NCI-H510A treated with DMSO at 0.1 percent for 48 hours (cell line): ENCODE measurements around the gene THSD8.
A peak's percentile ranks its signal among the peaks of the same experiment; 100 is the strongest.
"Not testable (repeated sequence)": the region's sequence is repeated elsewhere in the genome, so short reads cannot be mapped to it uniquely, and the experiment has no call there.

Experiments used
- DNase-seq: peaks from one replicate; lab custom pipeline; 2025; lab: John Stamatoyannopoulos, UW

Gene THSD8

GRCh38 chr19:12825254-12826131 is 23.6 kb downstream of the THSD8 start:
- DNase-seq, result no peak

GRCh38 chr19:12828494-12828893 is 26.6 kb downstream of the THSD8 start:
- peak; percentile 85 for DNase-seq

DNA sequence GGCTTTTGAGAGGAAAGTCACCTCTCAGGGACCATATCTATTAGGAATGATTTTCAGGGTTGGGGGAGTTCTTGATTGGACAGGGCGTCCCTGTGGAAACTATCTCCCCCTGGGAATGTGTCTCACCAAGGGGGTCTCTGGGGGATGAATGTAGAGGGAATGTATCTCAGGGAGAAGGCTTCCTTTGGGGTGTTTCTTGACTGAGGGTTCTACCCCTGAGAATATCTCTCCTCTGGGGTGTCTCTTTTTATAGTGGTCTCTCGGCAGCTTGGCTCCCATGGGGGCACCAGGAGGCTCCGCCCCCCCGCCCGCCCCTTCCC is 31.5 kb downstream of the THSD8 start:
- no peak for DNase-seq

- DNase-seq, result peak; percentile 79
These were observed 32.1 kb downstream of the THSD8 start for GRCh38 chr19:12833738-12834565.

DNA sequence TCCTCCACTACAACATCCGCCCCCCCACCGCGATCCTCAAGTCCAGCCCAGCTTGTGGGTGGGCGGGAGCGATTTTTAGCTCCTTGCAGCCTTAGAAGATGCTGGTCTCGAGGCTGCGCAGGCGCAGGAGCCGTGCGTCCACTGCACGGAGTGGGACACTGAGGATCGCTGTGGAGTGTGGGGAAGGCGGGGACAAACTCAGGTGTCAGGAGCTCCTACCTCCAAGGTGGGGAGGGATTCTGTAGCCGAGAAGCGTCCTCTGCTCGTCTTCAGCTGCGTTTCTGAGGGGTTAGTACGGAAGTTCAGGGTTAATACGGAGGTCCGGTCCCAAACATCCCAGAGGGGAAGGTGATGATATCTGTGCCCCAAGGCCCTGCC is 32.7 kb downstream of the THSD8 start, which contains the start of gene RTBDN:
TSS of gene RTBDN (minus strand) at position 14 of the 378 bp plus-strand sequence. CDS start 4,600 bp downstream, outside the sequence.
- no peak for DNase-seq

DNA sequence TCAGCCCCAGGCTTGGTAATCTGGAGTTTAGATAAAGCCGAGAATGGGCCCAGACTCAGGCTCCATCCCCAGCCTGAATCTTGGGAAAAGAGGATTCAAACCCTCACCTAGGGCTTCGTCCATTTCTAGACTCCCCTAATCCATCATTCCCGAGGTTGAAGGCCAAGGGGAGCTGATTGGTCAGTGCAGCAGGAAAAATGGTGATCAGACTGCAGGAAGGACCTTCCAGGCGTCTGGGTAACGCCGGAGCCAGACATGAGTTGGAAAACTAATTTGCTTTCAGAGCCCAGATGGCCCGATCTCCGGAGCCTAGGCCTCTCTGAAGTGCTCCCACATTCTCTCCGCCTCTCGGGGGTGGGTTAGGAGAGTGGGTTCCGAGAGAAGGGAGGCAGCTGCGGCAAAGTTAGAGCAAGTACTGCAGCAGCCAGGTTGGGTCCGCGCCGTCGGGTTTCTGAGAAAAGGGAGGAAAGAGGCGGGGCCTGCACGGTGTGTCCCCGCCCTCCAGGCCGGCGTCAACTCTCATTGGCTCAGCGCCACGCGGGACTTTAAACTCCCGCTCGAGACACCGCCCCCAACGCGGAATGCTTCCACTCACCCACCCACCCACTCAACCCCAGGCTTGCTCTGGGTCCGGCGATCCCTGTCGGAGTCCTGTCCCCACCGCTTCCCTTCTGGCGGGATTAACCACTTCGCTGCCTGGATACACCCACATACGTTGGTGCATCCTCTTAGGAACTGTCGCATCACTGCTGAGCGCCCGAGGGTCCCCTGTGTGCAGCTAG is 33.3 kb downstream of the THSD8 start:
- DNase-seq, result peak; percentile 53

DNA sequence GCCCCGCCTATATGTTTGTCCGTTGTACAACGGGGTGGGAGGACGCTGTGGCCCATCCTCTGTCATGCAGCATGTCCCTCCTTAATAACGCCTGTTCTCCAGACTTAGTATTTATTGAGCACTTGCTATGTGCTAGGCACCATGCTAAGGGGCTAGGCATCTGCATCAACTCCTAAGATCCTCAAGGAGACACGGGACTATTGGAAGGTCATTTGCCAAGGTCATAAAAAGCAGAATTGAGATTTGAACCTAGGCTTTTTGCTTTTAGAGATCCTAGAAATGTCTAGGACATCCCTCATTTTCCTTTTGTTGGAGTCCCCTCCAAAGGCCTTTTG is 34.6 kb downstream of the THSD8 start:
- no peak for DNase-seq

DNA sequence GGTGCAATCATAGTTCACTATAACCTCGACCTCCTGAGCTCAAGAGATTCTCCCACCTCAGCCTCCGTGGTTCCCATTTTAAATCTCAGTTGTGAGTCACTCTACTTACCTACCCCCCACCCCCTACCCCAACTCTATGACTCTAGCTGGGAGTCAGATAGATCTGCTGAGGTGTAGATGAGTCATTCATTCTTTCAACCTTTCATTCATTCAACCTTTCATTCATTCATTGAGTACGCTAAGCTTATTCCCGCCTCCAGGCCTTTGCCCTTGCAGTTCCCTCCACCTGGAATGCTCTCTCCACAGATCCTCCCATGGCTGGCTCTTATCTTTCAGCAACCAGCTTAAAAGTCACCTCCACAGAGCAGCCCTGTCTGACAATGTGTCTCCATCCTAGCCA is 35.4 kb downstream of the THSD8 start:
- no peak for DNase-seq

- DNase-seq, result peak; percentile 76
These were observed 36.5 kb downstream of the THSD8 start, which contains the start of gene MAST1 for GRCh38 chr19:12838182-12838885. Gene MAST1, plus strand, starts transcription at chr19:12838515. Its CDS starts 58 bp downstream, at chr19:12838573.

DNA sequence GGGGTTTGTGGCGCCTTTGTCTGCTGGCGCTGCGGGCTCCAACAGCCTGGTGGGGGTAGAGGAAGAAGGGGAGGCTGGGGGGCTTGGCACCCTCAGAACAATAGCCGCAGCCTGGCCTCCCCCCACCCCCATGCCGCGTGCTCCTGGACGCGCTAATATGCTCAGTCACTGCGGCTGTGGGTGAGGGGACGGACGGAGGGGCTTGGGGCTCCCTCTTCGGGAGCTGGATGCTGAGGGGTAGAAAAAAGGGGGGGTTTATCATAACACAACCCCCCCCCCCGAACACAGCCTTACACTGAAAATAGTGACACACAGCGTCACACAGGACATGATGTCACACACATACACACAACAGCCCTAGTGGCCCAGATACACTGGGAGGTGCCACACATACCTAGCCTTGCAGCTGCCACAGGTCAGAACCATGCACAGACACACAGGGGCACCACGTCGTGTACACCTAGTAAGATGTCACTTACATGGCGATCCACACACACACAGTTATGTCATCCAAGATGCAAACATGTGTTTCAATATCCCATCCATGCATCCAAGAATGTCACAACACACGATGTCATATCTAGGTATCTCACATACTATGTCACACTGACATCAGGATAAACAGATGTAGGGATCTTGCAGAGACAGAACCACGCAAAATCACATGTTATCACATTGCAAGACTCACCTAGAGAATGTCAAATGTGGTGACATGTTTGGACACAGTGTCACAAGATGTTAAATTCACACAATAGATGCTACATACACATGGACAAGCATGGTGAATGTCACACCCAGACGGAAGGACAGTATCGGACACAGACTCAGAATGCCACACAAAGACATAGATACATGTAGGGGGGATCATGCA is 37.3 kb downstream of the THSD8 start:
- no peak for DNase-seq

DNA sequence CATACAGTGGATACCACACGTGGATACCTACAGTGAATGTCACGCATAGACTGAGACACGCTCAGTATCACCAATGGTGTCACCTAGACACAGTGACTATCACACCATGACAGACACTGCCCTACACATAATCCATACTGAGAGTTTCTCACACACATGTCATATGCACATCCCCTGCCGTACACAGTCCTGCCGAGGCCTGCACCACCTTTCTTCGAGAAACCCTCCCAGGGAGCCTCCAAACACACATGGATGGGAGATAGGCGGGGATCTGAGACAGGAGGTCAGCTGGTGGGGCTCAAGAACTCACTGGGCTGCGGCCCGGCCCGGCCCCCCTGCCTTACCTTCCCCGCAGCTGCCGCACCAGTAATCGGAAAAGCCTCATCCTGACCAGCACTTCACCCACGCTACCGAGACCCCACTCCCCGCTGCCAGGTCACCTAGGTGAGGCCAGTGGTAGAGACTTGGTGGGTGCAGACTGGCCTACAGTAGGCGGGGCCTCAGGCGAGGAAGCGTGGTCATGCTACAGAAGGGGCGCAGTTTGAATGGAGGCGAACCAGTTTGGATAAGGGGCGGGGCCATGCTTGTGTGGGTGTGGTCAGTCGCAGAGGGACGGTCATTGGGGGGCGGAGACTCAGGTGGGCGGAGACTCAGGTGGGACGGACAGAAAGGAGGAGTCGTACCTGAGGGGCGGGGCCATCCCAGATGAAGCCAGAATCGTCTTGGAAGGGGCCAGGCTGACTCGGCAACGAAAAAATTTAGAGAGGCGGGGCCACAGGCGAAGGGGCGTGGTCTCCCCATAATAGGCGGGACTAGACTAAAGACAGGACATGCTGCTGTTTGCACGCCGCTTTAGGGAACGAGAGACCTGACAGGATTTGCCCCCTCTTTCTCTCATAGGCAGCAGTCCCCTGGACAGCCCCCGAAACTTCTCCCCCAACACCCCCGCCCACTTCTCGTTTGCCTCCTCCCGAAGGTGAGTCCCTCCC is 38.5 kb downstream of the THSD8 start:
- no peak for DNase-seq

DNA sequence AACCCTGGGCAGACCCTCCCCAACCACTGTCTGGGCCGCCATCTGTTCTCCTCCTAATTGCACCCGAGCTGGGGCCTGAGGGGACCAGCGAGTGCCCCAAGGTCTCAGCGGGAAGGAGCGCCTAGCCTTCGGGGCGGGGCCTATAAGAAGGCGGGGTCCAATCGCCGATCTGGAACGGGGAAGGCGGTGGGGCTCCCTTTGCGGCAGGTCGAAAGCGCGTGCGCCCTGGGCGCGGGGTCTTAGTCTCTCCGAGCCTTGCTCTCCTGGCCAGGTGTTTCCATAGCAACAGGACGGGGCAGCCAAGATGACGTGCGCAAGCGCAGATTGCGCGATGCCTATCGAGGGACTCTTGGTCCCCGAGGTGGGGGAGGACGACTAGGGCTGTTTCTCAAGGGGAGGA is 39.2 kb downstream of the THSD8 start:
- DNase-seq, result no peak

DNA sequence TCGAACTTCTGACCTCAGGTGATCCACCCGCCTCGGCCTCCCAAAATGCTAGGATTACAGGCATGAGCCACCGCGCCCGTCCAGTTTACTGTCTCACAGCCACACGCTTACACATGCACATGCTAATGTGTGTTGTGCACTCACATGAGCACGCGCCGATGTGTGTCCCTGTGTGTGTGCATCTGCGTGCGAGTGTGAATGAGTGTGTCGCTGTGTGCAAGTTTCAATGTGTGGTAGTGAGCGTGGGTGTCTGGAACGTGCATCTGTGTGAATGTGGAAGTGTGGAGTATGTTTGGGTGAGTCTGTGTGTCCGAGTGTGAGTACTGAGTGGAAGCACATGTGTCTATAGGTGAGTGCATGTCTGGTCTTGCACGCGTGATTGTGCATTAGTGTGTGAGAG is 40.6 kb downstream of the THSD8 start:
- no peak for DNase-seq

DNA sequence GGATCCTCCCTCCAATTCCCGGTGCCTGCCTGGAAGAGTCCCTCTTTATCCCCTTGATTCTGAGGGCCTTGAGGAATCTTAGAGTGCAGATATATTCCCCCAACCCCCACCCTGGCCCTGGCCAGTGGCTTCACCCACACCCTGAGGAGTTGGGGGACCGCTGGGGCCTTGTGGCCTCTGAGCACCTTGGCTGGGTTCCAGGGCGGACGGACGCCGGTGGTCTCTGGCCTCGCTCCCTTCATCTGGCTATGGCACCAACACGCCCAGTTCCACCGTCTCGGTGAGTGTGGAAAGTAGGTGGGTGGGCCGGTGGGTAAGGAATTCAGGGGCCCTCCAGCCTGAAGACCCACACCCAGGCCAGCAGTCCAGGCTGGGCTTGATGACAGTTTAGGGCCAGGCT is 41.5 kb downstream of the THSD8 start:
- DNase-seq, result no peak

DNA sequence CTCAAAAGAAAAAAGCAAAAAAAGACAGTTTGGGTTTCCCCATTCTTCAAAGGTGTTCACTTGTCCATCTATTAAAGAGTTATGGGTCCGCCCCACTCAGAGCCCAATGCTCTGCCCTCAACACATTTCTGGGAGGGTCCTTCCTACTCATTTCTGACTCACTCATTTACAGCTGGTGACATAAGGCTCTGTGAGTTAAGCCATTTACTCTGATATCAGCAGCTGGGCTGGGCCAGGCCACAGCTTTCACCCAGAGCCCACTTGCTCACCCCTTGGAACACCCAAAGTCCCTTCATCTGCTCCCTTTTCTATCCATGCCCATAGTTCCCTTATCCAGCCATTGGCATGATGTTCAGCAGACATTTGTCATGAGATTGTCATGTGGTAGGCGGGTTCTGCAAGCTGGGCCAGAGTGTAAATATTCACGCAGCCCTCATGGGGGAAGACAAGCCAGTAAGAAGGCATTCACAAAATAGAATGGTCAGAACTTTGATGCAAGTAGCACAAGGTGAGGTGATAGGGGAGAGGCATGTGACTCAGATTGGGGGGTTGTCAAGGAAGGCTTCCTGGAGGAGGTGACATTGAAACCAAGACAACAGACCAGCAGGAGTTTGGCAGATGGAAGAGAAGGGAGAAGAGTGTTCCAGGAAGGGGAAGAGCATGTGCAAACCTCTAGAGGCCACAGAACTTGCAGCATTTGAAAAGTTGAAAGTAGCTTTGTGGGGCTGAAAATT is 42.3 kb downstream of the THSD8 start:
- DNase-seq, result no peak

- DNase-seq, result not testable (repeated sequence)
These were observed 44.7 kb downstream of the THSD8 start for GRCh38 chr19:12846613-12847012.

- peak; percentile 65 for DNase-seq
These were observed 45.6 kb downstream of the THSD8 start for GRCh38 chr19:12847159-12848139.
